Neuron (in vitro differentiated cells): ENCODE data around the gene TAF11L13.
"Not testable (repeated sequence)": the region's sequence is repeated elsewhere in the genome, so short reads cannot be mapped to it uniquely, and the experiment has no call there.

Experiments used
- H2AFZ ChIP-seq: one replicate; pipeline ENCODE4 v1.6.1; 2013; ENCODE audit warnings: low read depth, mild to moderate bottlenecking, inconsistent platforms, low read length, moderate library complexity
- H3K27me3 ChIP-seq: one replicate; pipeline ENCODE4 v1.6.1; 2013; ENCODE audit warnings: low read length; ENCODE audit not compliant: insufficient read depth
- H3K36me3 ChIP-seq: one replicate; pipeline ENCODE4 v1.6.1; 2013; ENCODE audit warnings: low read length; ENCODE audit not compliant: insufficient read depth
- H3K4me1 ChIP-seq: one replicate; pipeline ENCODE4 v1.6.1; 2013; ENCODE audit warnings: low read length; ENCODE audit not compliant: insufficient read depth
- H3K4me3 ChIP-seq: 2 replicates; pipeline ENCODE4 v1.5.1; 2013; ENCODE audit warnings: mild to moderate bottlenecking, low read length, moderate library complexity
- H3K9me3 ChIP-seq: one replicate; pipeline ENCODE4 v1.6.1; 2013; ENCODE audit warnings: low read length

The TAF11L13 gene

DNA sequence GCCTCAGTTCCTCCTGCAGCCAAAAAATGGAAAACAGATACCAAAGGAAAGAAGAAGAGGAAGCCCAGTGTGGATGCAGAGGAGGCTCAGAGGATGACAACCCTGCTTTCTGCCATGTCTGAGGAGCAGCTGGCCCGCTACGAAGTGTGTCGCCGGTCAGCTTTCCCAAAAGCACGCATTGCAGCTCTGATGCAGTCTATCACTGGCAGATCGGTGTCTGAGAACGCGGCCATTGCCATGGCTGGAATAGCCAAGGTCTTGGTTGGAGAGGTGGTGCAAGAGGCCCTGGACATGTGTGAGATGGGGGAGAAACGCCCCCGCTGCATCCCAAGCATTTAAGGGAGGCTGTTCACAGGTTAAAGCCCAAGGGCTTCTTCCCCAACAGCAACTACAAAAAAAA, 17.3 kb downstream of the TAF11L13 start:
- not testable (repeated sequence) for H3K9me3 ChIP-seq, H3K27me3 ChIP-seq, H3K36me3 ChIP-seq, H2AFZ ChIP-seq, H3K4me1 ChIP-seq, H3K4me3 ChIP-seq

DNA sequence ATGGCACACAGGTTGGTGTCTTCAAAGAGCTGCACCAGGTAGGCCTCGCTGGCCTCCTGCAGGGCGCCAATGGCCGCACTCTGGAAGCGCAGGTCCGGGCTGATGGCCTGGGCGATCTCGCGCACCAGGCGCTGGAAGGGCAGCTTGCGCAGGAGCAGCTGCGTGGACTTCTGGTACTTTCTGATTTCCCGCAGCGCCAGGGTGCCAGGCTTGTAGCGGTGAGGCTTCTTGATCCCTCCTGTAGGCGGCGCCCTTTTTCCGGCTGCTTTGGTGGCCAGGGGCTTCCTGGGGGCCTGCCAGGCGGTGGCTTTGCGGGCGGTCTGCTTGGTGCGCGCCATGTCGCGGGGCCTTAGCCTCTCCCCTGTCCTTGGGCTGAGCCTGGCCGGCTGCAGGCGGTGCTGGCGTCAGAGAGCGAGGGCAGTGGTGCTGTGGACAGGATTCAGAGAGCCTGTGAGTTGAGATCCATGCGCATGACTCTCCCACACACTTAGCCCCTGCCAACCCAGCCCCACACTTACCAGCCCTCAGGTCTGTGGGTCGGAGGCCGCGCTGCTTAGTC, 23.4 kb downstream of the TAF11L13 start:
- not testable (repeated sequence) for H2AFZ ChIP-seq

DNA sequence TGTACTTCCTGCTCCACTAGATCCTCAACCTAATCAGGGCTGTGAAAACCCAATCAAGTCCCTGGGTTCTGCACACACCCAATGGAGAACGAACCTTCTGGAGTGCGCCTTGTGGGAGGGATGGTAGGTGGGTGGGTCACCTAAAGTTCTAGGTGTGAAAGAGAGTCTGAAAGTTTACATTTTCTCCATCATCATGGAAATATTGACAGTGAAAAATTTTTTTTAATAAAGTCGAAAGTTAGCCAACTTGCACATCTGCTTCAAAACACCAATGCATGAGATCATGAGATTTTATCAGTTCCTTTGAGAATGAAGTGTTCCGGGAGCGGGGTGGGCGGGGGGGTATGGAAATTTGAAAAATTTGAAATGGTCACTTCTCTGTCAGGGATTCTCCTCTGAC, 24.0 kb downstream of the TAF11L13 start:
- no peak overlapping the region for H2AFZ ChIP-seq
- no peaks in the 10 kb centered on the region for H3K27me3 ChIP-seq
- H3K36me3 ChIP-seq: no peaks in the 10 kb centered on the region
- no peak overlapping the region for H3K4me3 ChIP-seq
- H3K4me1 ChIP-seq: no peaks in the 10 kb centered on the region
- no peaks in the 10 kb centered on the region for H3K9me3 ChIP-seq

More for the DNA sequence above, 23.4 kb downstream of the TAF11L13 start:
- not testable (repeated sequence) for H3K9me3 ChIP-seq, H3K4me3 ChIP-seq, H3K27me3 ChIP-seq, H3K4me1 ChIP-seq, H3K36me3 ChIP-seq

DNA sequence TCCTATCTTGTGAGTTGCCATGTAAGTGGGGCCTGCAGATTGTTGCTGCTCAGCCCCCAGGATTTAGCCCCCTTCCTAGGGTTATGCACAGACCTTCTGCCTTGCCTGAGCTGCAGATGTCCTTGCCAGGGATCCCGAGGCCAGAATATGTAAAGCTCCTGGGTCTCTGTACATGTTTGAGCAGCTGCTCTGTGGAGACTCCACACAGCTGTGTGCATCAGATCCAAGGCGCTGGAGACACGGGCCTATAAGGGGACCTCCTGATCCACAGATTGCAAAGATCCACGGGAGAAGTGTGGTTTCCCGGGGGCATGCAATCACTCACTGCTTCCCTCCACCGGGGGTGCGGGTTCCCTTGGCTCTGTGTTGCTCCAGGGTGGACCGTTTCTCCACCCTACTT, 31.3 kb downstream of the TAF11L13 start:
- H3K27me3 ChIP-seq: no peaks in the 10 kb centered on the region
- H2AFZ ChIP-seq: no peak overlapping the region
- H3K4me3 ChIP-seq: no peak overlapping the region
- H3K4me1 ChIP-seq: no peaks in the 10 kb centered on the region
- no peaks in the 10 kb centered on the region for H3K36me3 ChIP-seq
- no peaks in the 10 kb centered on the region for H3K9me3 ChIP-seq

DNA sequence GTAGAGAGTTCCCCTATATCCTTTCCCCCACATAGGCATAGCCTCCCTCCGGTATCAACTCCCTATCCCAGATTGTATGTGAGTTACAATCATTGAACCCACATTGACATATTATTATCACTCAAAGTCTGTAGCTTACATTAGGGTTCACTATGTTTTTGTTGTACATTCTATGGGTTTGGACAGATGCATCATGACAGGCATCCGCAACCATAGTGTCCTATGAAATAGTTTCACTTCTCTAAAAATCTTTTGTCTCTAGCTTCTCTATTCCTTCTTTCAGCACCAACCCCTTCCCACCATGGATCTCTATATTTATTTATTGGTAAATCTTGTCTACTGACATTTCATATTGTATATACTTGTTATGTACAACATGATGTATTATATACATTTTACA, 33.9 kb downstream of the TAF11L13 start:
- H3K36me3 ChIP-seq: no peaks in the 10 kb centered on the region
- H3K4me3 ChIP-seq: no peak overlapping the region
- H3K4me1 ChIP-seq: no peaks in the 10 kb centered on the region
- H3K27me3 ChIP-seq: no peaks in the 10 kb centered on the region
- no peaks in the 10 kb centered on the region for H3K9me3 ChIP-seq
- no peak overlapping the region for H2AFZ ChIP-seq

DNA sequence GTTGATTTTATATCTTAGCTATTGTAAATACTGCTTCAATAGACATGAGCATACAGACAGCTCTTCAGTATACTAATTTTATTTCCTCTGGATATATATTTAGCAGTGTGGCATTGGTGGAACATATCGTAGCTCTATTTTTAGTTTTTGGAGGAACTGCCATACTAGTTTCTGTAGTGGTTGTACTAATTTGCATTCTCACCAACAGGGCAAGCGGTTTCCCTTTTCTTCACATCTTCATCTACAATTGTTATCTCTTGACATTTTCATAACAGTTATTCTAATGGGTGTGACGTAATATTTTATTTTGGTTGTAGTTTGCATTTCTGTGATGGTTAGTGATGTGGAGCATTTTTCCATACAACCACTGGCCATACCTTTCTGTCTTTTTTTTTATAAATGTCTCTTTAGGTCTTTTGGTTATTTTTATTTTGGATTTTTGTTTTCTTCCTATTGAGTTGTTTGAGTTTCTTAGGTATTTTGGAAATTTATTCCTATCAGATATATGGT, 34.9 kb downstream of the TAF11L13 start:
- Histone ChIP-seq H3K36me3 (no peaks in the 10 kb centered on the region), H3K4me1 (no peaks in the 10 kb centered on the region), H3K27me3 (no peaks in the 10 kb centered on the region), H2AFZ (no peak overlapping the region), H3K4me3 (no peak overlapping the region), H3K9me3 (no peaks in the 10 kb centered on the region)

DNA sequence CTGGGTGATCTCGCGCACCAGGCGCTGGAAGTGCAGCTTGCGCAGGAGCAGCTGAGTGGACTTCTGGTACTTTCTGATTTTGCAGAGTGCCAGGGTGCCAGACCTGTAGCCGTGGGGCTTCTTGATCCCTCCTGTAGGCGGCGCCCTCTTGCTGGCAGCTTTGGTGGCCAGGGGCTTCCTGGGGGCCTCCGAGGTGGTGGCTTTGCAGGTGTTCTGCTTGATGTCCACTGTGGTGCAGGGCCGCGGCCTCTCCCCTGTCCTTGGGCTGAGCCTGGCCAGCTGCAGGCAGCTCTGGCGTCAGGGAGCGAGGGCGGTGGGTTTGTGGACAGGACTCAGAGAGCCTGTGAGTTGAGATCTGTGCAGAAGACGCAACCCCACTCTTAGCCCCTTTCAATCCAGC, 38.5 kb downstream of the TAF11L13 start:
- no peaks in the 10 kb centered on the region for H3K4me1 ChIP-seq

DNA sequence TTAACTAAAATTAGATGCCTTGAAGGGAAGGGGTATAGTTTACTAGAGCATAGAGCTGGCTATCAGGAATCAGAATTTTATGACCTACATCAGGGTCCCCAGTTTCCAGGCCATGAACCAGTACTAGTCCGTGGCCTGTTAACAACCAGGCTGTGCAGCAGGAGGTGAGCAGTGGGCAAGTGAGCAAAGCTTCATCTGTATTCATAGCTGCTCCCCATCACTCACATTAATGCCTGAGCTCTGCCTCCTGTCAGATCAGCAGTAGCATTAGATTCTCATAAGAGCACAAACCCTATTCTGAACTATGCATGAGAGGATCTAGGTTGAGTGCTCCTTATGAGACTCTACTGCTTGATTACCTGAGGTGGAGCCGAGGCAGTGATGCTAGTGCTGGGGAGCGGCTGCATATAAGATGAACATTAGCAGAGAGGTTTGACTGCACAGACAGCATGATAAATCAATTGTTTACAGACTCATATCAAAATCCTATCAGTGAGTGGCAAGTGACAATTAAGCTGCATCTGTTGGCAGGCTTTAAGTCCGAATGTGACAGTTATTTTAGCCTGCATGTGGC, 47.0 kb downstream of the TAF11L13 start:
- Histone ChIP-seq H3K4me1 (no peaks in the 10 kb centered on the region), H3K4me3 (no peak overlapping the region), H2AFZ (no peak overlapping the region), H3K36me3 (no peaks in the 10 kb centered on the region), H3K27me3 (no peaks in the 10 kb centered on the region), H3K9me3 (no peaks in the 10 kb centered on the region)

More for the DNA sequence above, 38.5 kb downstream of the TAF11L13 start:
- no peaks in the 10 kb centered on the region for H3K36me3 ChIP-seq
- no peak overlapping the region for H2AFZ ChIP-seq
- H3K4me3 ChIP-seq: no peak overlapping the region
- no peaks in the 10 kb centered on the region for H3K9me3 ChIP-seq
- no peaks in the 10 kb centered on the region for H3K27me3 ChIP-seq

DNA sequence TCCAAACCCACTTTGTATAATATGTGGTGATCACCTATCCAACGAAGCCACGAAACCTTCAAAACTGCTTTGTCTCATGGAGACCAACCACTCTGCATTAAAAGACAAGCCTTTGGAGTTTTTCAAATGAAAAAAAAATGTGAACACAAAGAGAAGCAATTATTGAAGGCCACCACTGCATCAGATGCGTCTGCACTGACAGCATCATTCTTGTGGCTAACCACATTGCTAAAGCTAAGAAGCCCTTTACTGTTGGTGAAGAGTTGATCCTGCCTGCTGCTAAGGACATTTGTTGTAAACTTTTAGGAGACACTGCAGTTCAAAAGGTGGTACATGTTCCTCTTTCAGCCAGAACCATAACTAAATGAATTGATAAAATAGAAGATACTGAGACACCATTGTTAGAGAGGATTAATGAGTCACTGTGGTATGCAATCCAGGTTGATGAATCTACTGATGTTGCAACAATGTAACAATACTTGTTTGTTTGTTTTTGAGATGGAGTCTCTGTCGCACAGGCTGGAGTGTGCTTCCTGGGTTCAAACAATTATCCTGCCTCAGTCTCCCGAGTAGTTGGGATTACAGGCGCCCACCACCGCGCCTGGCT, 47.8 kb downstream of the TAF11L13 start:
- Histone ChIP-seq H3K4me1 (no peaks in the 10 kb centered on the region), H3K36me3 (no peaks in the 10 kb centered on the region), H3K9me3 (no peaks in the 10 kb centered on the region), H3K27me3 (no peaks in the 10 kb centered on the region), H3K4me3 (no peak overlapping the region), H2AFZ (no peak overlapping the region)

DNA sequence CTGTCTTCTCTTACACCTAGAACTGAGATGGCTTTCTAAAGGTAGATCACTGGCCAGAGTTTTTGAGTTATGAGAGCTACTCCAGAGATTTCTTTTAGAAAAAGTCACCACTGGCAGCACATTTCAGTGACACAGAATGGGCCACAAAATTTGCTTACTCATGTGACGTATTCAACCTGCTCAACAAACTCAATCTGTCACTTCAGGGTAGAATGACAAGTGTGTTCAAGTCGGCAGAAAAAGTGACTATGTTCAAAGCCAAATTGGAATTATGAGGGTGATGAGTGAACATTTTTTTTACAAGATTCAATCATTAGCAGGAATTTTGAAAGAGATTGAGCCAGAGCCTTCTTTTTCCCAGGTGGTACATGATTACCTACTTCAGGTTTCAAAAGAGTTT, 48.8 kb downstream of the TAF11L13 start:
- Histone ChIP-seq H2AFZ (no peak overlapping the region), H3K4me3 (no peak overlapping the region), H3K9me3 (no peaks in the 10 kb centered on the region), H3K4me1 (no peaks in the 10 kb centered on the region), H3K36me3 (no peaks in the 10 kb centered on the region), H3K27me3 (no peaks in the 10 kb centered on the region)
